Dedifferentiated amniotic fluid mesenchymal stem cell (primary cell): ENCODE measurements around the gene SMCO4.

Experiments used
- DNase-seq: peaks from one replicate; pipeline ENCODE4 v3.0.0-alpha.2; 2016; ENCODE audit errors: extremely low spot score

Gene SMCO4

DNA sequence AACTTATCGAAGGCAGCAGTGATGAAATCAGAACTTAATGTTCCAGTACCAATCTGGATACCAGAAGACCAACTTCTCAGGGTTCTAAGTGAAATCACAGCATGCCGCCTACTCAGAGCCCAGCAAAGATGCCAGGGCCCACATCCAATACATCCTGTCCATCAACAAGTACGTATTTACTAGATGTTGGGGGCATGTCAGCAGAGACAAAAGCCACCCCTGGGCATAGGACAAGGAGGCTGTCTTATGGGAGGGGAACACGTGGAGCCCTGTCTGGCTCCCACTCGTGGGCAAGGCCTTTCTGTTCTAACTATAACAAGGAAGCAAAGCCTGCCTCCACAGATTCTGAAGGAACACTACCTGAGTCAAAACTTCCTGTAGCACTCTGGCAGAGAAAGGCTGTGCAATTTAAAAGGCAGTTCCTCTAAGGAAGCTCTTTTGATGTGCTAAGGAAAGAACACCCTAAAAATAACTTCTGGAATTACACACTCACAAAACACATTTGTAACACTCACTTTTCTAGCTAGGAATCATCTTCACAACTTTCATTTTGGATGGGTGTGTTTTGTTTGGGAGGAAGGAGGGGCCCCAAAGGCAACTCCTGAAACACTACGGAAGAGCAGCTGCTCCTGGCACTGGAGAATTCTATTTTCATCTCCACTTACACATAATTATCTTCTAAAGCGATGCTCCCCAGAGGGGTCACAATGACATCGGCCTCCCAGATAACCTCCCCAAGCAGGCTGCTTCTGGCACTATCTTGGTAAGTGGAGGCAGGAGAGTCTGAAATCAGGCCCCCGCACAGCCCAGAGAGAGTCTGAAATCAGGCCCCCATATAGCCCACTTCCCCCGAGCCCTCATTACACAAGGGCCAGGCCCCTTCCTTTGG, 14.2 kb downstream of the SMCO4 start:
- no peak for DNase-seq

DNA sequence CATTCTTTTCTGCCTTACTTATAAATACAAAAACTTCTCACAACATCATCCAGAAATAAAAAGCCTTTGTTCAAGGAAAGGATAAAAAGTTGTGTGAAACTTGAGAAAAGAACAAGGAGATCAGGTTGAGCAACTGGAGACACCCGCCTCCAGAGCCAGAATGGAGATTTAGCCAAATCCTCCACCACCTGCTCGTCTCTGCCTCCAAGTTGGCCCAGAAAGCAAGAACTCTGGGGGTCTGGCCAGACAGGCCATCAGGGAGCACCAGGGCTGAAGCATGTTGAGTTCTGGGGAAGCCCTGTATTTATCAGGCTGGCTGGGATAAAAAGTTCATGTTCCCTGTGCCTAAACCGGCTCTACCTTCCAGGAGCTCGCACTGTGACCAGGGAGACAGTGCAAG, 14.9 kb downstream of the SMCO4 start:
- DNase-seq, result no peak

DNA sequence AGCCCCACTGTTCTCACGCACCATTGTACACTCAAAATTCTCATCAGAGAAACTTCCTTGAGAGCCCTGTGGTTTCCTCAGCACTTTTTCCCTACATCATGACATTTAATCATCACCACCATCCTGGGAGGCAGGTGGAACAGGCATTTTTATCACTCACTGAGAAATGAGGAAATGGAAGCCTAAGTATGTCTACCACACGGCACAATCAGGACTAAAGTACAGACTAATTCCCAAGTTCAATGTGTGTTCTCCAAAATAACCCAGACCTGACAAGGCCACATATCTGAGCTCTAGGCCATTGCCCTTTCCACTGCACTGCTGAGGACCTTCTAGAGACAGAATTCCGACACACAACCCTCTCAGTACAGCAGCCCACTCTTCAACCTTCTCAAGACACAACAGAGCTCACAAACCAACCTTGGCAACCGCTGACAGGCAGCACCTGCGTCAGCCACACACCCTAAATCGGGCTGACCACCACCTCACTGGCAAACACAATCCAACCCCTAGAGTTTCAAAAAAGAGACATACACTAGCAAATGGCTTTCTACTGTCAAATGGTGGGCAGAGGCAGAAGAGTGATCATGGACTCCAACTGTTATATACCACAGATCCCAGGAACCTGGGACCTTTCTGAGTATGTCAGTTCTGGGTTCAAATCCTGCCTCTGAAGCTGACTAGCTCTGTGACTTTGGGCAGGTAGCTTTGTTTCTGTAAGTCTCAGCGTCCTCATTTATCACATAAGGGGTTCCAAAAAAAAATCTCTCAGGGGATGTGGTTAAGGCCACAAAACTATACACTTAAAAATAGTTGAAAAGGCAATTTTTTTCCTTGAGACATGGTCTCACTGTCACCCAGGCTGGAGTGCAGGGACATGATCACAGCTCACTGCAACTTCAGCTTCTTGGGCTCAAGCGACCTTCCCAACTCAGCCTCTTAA, 16.3 kb downstream of the SMCO4 start:
- no peak for DNase-seq

DNA sequence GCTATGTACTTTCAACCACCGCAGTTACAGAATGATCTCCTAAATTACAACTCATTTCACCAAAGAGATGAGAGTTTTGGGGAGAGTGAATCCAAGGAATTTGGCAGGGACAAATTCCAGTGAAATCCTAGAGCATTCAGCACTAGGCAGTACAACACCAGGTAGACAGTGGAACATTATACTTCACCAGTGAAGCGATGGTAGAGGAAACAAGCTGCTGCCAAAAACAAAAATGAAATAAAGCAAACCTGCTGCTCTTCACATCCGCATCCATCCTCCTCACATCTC, 16.9 kb downstream of the SMCO4 start:
- no peak for DNase-seq

DNA sequence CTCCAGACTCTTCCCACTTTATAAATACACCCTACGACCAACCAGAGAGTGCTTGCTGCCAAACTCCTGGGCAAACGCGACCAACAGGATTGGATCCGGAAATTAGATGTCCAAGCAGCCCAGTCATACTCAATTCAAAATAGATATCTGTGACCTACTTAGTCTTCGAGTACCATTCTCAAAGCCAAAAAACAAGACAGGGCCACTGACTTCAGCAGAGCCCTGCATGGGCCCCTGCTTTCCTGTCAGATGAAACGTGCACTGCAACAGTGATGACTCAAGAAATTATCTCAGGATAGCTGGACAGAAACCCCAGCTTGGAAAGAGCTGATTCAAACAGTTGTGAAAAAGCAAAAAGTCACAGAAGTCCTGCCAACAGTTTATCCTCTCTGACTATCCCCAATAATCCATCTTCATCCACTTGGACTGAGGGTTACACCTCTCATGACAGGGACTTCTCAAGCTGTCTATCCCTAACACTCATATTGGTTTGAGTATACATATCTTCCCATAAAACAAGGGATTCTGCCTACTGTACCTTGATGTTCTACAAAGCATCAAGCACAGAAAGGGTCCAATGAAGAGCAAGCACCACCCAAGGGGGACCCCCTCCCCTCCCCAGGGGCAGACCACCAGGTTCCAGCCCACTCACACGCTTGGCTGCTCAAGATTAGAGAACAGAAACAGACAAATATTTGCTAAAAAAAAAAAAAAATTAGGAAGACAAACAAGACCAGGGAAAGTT, 17.4 kb downstream of the SMCO4 start:
- DNase-seq, result no peak

DNA sequence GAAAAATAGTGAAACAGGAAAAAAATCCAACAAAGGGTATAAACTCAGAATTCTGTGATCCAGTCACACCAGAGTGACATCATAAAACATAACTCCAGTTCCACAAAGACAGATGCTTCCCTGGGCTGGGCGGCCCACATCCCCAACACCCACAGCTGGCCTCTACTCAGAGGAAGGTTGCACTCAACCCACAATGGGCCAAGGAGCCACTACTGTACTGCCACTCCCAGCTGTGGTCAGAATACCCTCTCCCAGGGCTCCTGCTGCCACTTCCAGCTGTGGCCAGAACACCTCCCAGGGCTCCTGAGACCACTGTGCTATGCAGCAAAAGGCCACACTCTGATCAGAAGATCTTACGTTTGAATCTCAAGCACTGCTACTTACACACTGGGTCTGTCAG, 18.3 kb downstream of the SMCO4 start:
- DNase-seq, result no peak

DNA sequence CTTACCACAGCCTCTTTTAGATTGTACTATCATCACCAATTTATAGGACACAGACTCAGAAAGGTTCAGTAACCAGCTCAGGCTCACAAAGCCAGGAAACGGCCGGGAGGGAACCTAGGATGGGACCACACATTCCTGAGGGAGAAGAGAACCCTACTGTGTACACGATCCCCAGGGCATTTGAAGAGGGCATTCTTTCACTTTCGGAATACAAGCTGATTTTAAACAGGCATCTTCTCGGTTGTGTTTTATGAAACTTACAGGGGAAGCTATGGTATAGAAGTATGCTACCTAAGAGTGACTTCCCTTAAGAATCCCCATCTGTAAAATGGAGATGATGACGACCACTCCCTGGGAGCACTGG, 19.0 kb downstream of the SMCO4 start:
- DNase-seq, result no peak

DNA sequence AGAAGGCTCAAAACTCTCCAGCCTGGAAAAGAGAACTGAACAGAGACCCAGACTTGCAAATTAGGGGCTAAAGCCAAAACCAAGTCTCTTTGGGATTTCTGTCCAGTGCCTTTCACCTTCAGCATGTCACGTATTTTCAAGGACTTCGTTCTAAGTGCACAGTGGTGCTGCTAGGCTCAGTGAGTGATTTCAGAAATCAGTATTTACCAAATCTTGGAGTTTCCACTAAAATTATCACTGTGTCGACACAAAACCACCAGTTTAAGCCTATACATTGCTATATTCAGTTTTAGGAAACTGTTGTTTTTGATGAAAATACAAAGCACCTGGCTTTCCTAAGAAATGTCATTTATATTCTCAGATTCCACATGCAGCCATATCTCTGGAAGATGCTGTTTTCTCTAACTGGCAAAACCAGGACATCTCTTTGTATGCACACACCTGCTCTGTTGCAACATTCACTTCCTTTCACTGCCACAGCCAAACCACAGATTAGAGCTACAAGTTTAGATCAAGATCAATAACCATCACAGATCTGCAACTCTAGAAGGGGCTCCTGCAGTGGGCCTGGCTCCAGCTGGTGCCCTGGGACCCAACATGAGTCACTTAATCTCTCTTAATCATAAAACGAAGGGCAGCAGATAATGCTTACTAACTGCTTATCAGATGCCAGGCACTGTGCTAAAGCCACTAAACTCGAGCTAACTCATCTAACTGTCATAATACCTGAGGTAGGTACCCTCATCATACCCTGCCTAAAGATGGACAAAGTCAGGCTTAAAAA, 22.3 kb downstream of the SMCO4 start:
- no peak for DNase-seq

DNA sequence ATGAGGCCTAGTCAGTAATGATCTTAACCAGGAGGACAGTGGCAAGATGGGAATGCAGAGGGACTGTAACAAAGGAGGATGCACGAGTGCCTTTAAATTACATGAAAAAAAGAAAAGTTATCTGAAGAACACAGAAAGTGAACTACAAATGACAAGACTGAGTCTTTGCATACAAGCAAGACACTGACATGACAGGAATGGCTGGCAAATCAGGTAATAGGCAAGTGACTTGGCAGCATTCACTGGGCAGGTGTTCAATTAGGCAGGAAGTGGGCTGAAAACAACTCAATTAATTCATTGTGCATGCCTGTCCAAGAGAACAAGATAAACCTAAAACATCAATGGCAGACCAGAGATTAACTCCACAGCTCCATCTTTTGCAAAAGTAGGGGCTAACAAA, 24.0 kb downstream of the SMCO4 start:
- DNase-seq, result no peak

DNA sequence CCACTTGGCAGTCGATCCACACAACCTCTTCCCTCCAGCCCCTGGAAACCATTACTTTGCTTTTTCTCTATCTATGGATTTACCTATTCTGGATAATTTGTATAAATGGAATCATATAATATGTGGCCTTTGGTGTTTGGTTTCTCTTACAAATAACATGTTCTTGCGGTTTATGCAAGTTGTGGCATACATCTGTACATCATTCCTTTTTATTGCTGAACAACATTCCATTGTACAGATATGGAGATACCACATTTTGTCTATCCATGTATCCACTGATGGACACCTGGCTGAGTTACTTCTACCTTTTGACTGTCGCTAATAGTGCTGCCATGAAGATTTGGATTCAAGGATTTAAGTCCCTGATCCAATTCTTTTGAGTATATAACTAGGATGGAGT, 25.1 kb downstream of the SMCO4 start:
- no peak for DNase-seq

DNA sequence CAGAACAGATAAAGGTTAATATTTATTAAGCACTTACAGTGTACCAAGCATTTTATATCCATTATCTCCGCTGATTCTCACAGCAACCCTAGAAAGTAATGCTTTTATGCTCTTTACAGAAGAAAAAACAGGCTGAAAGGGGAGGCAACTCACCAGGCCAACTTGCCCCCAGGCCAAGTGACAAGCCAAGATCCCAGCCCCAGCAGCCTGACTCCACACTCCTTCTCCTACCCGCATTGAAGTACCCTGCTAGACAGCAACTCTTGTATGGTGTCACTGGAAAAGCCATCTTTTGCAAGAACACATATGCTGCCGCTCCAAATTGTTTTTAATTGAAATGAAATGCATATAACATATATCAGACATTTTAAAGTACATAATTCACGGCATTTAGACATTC, 25.6 kb downstream of the SMCO4 start:
- DNase-seq, result no peak

DNA sequence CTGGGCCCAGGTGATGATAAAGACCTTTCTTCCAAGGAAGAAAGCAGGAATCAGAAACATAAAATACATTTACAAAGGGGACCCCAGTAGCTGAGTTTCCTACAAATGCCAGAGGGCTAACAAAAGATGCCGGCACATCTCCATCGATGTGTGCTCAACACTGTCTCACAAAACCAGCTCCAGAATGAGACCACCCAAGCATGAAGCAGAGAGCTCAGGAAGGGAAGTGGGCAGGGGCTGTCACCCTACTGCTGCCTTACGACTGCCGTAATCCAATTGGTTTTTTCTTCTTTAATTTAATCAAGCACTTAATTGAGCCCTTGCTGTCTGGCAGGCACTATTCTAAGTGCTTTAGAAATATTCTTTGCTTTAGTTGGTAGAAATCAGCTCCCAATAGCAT, 26.1 kb downstream of the SMCO4 start:
- no peak for DNase-seq

DNA sequence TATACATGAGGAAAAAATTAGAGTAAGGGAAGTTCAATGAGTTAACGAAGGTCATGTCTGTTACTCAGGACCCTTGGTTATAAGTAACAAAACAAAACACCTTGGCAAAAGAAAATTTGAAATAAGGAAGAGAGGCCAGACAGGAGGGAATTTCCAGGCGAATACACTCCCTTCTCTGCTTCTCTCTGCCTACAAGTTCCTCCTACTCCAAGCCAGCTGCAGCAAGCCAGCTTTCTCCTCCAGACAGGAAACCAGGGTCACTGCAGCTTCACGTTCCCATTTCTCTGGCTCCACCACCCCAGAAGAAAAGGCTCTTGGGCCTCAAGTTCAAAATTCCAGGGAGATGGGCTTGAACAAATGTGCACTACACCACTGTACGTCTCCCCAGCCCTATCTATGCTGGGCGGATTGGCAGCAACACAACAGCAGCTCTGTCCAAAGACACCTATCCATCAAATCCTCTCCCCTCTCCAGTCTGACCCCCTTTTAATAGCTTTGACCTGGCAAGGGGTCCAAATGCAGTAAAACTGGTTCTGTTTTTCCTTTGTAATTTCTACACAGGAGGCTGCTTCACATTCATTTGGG, 27.7 kb downstream of the SMCO4 start:
- DNase-seq, result no peak

DNA sequence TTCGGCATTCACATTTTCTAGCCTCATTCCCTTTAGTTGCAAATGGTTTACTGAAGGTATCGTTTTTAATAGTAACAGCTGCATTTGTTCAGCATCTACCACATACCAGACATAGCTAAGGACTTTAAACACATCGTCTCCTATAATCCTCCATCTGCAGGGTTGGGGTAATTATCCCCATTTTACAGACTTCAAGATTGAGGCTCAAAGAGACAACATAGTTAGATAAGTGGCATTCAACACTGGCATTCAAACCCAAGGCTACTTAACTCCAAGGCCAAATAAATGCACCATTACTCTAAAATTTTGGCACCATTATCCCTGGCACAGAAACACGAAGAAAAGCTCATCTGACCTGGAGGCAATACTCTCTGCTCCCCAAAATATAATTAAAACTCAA, 28.5 kb downstream of the SMCO4 start:
- DNase-seq, result no peak

DNA sequence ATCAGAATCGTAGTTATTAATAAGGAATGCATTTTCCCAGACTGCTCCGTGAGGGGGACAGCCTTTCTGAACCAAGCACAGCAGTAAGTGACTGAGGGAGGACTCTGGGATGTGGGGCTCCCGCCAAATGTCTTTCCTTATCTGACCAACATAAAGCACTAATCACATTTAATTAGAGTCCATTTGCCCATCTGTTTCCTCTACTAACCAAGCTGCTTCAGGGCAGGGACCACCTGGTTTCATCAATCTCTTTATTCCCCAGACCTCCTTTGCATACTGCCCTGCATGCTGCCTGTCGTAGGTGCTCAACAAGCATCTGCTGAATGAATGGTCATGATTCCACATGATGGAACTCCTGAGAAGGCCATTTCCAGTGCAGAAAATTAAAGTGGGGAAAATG, 29.4 kb downstream of the SMCO4 start:
- no peak for DNase-seq

DNA sequence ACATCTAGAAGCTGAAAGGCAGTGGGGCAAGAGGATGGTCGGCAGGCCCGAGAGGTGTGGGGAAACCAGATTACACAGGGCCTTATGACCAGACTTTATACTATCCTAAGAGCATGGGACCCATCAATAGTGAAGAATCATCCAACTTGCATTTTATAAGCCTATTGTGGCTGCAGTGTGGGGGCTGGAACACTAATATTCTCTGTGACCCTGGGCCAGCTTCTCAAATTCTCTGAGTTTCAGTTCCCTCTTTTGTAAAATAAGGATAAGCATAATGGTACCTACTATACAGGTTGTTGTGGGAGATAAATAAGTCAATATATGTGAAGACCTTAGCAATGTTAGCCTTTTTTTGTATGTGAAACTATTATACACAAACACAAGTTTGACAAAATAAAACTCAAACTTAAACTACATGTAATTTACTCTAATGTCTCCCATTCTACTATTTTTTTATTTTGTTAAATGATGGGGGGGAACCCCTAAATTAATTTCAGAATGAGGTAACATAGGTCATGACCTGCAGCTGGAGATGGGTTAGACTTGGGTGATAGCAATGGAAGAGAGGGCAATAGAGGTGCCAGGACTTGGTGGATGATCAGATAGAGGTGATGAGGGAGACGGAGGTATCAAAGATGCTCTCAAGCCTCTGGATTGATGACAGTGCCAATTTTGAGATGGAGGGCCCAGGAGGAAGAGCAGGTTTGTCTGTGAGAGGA, 30.1 kb downstream of the SMCO4 start:
- no peak for DNase-seq

DNA sequence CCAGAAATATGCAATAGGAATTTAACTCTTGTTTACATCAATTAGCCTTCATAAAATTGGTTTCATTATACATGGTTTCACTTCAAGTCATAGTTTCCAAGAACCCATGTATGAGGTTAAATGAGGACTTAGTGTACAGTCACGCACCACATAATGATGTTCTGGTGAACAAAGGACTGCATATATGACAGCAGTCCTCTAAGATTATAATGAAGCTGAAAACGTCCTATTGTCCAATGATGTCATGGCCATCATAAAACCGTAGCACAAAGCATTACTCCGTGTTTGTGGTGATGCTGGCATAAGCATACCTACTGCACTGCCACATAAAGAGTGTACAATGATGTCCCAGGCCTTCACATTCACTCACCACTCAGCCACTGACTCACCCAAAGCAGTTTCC, 31.1 kb downstream of the SMCO4 start:
- DNase-seq, result no peak

DNA sequence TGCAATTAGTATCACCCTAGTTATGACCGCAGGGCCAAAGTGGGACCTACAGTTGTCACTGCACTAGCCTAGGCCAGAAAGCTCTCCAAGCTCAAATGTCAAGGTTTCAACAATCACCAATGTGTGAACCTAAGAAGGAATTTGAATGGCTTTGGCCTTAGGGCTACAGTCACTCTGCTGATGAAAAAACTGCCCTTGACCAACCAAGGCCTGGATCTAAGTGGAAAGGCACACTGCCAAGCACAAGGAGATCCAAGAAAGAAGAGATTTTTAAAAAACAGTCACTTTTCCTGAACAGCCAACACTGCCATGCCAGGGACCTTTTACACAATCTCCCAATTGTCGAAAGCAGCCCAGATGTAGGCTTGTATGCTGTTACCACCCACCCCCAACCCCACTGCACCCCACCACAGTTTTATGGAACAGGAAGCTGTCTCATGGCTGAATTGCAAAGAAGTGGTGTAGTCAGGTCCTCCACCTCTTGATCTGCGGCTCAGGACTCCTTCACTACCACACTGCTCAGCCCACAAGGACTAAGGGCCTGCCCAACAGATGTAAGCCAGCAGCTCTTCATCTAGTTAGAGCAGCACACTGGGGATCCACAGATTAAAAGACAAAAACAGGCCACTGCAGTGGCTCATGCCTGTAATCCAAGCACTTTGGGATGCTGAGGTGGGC, 32.9 kb downstream of the SMCO4 start:
- no peak for DNase-seq

DNA sequence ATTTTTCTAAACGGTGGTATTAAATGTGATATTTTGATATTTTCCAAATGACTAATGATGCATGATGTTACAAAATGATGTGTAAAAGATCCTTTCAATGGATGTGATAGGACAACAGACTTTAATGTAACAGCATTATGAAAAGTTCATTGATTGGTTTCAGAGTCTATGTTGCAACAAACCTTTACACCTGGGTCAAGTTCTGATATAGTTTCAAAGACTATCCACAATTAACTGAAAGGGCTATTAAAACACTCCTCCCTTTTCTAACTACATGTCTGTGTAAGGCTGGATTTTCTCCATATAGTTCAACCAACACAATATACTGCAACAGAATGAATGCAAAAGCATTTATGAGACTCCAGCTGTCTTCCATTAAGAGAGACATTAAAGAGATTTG, 35.7 kb downstream of the SMCO4 start:
- DNase-seq, result no peak

DNA sequence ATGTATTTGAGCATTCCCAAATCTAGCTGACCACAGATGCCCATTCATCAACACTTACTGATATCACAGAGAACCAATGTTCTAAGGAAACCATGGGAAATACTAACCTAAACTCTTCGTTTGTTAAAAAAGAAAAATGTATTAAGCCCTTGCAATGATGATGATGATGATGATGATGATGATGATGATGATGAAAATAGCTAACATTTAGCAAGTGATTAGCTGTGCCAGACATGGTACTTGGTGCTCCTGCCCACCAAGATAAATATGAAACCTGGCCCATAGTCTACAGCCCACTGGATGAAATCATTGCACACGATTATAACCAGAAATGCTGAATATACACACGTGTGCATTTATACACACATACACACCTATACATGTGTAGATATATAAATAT, 37.5 kb downstream of the SMCO4 start:
- DNase-seq, result no peak
